Nucleus accumbens (tissue), 56 donors: Measurements from ENCODE around the gene CPAMD8.

ENCODE experiments used
- DNase-seq, 56 donors: peaks; one replicate each; lab custom pipeline; 2025; lab: John Stamatoyannopoulos, UW

CPAMD8 gene

DNA sequence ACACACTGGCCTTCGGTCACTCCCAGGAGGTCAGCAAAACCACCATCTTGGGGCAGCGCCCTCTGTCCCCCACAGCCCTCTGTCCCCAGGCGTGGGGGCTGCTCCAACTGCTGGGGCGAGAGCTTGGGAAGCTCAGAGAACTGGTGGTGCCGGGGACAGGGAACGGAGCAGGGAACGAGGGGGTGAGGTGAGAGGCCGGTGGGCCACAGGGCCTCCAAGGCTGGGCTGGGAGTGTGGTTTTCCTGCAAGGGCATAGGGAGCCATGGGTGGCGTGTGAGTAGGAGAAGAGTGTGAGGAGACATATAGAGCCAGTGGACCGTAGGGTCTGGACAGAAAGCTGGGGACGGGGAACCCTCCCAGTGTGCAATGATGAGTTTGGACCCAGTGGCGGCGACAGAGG lies 103.7 kb downstream of the CPAMD8 start:
- no peak for DNase-seq

DNA sequence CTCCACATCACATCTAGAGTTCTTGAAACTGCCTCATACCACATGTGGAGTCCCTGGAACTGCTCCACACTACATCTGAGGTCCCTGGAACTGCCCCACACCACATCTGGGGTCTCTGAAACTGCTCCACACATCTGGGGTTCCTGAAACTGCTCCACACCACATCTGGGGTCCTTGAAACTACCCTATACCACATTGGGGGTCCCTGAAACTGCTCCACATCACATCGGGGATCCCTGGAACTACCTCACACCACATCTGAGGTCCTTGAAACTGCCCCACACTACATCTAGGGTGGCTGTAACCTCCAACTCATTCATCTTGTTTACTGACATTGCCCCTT lies 104.0 kb downstream of the CPAMD8 start:
- DNase-seq = no peak

DNA sequence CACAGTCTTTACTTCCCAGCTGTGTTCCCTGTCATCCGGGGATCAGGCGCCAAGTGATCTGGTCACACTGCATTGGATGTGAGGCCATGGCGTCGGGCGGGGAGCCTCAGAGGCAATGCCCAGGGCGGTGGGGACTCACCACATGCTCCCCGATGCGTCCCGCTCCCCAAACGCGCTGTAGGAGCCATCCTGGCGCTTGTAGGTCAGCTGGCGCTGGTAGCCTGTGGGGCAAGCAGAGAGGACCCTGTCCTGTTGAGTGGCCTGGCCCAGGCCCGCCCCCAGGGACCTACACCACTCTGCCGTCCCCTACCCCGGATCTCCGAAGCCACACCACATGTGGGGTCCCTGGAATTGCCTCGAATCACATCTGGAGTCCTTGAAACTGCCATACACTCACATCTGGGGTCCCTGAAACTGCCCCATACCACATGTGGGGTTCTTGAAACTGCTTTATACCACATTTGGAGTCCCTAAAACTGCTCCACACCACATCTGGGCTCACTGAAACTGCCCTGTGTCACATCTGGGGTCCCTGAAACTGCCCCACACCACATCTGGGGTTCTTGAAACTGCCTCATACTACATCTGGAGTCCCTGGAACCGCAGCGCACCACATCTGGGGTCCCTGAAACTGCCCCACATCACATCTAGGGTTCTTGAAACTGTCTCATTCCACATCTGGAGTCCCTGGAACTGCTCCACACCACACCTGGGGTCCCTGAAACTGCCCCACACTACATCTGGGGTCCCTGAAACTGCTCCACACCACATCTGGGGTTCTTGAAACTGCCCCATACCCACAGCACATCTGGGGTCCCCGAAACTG lies 104.6 kb downstream of the CPAMD8 start:
- no peak for DNase-seq

DNA sequence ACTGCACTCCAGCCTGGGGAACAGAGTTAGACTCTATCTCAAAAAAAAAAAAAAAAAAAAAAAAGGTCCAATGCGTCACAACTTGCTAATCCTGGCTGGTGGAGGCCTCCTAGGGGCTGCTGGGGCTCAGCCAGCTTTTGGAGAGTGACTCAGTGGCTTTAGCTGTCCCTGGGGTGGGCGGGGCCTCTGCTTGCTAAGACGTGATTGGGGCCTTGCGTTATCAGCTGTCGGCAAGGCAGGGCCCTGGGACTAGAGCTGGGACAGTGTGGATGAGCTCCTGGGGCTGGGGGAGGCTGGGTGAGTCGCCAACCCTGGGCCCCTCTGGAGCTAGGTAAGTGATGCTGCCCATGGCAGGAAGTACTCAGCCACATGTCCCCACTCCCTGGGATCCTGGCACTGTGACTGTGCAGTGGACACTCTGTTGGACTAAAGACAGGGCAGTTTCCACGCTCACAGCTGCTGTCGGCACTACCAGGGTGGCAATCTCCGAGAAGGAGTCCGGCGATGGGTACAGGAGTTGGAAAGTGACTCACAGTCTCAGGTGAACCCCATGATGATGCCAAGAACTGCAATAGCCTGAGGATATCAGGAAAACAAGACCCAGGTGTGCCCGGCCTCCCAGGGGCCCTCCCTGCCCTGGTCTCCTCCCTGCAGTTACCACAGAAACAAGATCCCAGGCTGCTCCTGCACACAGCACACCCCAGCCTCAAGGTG lies 105.6 kb downstream of the CPAMD8 start:
- DNase-seq = no peak

DNA sequence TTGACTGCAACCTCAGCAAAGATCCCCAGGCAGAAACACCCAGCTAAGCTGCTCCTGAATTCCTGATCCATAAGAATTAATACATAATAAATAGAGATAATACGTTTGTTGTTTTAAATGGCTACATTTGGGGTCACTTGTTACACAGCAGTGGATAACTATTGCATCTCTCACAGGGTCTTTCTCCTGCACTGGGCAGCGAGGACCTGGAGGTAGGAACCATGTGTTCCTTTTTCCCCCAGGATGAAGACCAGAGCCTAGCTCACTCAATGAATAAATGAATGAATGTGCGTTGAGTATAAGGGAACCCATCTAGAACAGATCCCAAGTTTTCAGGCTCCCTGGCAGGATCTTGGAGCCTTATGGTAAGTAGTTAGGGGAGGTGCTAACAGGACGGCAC lies 107.1 kb downstream of the CPAMD8 start:
- DNase-seq = no peak

DNA sequence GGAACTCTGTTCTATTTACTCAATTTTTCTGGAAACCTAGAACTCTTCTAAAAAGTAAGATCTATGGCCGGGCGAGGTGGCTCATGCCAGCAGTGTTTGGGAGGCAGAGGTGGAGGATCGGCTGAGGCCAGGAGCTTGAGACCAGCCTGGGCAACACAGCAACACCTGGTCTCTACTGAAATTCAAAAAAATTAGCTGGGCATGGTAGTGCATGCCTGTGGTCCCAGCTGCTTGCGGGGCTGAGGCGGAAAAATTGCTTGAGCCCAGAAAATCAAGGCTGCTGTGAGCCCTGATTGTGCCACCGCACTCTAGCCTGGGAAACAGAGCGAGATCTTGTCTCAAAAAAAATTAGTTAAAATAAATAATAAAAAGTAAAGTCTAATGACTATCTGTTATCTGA lies 109.2 kb downstream of the CPAMD8 start:
- no peak for DNase-seq

DNA sequence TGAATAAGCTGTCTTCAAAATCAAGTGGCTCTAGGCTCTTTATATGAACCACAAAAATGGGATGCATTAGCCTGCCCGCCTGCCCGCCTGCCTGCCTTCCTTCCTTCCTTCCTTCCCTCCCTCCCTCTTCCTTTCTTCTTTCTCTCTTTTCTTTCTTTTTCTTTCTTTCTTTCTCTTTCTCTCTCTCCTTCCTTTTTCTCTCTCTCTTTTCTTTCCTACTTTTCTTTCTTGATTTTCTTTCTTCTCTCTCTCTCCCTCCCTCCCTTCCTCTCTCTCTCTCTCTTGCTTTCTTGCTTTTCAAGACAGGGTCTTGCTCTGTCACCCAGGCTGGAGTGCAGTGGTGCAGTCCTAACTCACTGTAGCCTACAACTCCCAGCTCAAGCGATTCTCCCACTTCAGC lies 110.9 kb downstream of the CPAMD8 start:
- DNase-seq = no peak

DNA sequence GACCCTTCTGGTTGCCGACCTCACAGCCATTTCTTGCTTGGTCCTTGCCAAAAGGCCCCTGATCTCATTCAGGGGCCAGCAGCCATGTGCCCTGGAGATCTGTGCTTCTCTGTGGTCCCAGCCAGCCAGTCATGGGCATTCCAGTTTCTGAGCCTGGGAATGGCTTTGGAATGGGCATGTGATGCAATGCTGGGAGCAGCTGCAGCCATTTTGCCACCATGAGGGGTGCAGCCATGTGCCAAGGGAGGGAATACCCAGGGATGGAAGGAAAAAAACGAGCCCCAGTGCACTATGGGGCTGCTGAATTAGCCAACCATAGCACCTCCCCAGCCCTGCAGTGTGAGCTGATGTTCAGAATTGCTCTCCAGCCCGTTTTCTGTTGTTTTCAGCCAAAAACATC lies 111.5 kb downstream of the CPAMD8 start:
- no peak for DNase-seq

DNA sequence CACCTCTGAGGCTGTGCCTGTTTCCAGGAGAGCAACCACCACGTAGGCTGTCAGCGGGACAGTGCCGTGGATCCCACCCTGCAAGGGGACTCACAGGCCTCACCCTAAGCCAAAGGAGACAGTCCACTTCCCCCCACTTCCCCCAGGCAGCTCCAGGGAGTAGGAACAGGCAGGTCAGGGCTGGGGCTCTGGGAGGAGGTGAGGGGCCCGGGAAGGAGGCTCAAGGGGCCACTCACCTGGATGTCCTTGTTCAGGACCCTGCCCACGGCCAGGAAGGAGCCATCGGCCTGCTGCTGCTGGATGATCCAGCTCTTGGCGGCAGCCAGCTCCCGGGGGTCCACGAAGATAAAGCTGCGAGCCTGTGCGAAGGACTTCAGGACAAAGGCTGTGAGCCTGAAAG lies 112.2 kb downstream of the CPAMD8 start:
- DNase-seq = no peak

DNA sequence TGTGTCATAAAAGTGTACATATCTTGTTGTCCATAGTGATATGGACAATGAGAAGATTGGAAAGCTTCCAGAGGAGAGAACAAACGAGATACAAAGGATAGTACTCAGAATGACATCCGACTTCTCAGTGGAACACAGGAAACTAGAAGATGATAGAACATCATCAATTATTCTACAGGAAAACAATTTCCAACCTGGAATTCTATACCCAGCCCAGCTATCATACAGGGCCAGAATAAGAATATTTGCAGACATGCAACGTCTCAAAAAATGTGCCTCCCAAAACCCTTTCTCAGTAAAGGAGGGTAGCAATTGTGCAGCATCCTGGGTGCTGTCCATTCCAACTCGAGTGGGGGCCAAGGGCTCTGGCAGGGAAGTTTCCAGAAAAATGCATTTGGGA lies 113.8 kb downstream of the CPAMD8 start:
- no peak for DNase-seq

DNA sequence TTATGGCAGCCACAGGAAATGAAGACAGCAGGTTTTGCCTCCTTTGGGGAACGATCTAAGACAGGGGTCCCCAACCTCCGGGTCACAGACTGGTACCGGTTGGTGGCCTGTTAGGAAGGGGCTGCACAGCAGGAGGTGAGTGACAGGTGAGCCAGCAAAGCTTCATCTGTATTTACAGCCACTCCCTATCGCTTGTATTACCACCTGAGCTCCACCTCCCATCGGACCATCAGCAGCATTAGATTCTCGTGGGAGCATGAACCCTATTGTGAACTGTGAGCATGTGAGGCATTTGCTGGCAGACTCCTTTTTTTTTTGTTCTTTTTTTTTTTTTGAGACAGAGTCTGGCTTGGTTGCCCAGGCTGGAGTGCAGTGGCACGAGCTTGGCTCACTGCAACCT lies 115.6 kb downstream of the CPAMD8 start:
- no peak for DNase-seq

DNA sequence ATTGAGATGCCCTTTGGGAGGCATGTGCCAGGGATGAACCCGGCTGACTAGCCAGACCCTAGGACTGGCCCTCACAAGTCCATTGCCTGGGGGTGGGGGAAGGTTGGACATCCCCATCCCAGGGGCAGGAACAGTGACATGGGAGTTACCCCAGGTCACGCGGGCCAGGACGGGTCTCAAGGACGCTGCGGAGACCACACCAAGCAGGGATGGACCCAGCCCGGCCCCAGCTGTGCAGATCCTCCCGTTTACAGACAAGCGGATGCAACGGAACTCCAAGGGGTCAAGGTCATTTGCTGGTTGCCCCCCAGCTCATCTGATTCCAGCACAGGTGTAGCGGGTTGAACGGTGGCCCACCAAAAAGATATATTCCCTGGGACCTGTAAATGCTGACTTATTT lies 117.9 kb downstream of the CPAMD8 start:
- no peak for DNase-seq

DNA sequence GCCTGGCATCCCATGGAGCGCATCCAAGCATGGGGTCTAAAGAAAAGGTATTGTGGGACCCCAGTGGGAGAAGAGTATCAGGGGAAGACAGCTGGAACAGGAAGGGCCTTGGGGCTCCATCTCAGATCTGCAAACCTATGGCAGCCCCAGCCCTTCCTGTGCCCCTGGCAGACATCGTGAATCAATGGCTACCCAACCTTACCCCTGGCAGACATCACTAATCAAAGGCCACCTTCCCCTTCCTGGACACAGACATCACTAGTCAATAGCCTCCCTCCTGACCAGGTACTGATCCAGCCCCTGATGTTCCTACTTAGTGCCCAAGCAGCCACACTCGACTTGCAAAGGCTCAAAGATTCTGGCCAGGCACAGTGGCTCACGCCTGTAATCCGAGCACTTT lies 122.0 kb downstream of the CPAMD8 start:
- no peak for DNase-seq

DNA sequence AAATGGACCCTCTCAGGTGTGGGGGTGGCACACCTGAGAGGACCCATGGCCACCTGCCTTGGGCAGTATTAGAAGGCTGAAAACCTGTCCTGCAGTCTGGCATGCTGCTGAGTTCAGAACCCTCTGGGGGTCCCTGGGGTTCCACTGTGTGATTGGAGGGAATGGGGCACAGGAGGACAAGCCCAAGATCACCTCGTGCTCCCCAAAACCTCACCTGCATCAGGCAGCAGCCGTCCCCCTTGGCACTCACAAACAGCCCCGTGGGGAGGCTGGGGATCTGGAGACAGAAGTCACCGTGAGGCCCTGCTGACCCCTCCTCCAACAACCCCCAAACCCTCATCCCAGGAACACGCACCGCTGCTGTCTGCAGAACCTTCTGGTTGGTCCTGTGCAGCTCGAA lies 123.3 kb downstream of the CPAMD8 start:
- no peak for DNase-seq

DNA sequence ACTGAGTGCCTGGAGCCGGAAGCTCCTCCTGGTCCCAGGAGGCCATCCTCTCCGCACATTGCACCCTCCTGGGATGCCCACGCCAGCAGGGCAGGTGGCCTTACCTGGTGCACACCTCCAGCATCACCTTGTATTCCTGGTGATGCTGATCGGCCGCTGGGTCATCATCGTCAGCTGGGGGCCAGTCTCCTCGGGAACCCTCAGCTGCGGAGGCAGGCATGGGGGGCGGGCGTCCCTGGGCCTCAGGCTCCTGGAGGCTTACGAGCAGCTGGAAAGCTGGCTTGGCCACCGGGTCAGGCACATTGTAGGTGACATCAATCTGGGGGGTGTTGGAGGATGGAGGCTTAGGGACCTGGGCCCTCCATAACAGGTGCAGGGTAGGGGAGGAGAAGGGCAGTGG lies 124.1 kb downstream of the CPAMD8 start:
- DNase-seq = no peak

DNA sequence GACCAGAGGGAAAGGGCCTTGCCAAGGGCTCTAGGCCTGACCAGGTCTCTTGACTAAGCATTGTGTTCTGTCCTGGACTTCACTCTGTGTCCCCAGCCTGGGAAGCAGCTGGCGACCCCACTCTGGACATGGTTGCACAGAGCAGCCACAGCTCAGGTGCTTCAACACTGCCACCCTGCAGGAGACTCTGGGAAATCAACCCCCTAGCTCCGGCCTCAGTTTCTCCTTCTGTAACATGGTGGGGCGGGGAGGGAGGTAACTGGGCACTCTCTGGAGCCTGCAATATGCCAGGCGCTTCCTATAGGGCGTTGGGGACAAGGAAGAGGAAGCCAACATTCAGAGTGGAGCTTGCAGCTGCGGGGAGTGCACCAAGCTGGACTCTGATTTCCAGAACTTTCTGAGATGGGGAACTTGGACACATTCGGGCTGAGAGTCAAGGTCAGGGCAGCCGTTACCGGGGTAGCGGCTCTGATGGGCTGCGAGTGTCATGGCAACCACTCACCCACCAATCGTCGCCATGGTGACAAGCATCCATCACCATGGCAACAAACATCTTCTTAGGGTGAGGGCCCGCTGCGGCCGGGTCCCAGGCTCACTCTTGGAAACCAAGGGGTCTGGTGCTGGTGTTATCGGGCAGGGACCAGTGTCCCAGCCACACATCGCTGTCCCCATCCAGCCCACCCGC lies 125.0 kb downstream of the CPAMD8 start:
- peak in 20 of 56 donors; percentile 6 to 69 (median 22) for DNase-seq

DNA sequence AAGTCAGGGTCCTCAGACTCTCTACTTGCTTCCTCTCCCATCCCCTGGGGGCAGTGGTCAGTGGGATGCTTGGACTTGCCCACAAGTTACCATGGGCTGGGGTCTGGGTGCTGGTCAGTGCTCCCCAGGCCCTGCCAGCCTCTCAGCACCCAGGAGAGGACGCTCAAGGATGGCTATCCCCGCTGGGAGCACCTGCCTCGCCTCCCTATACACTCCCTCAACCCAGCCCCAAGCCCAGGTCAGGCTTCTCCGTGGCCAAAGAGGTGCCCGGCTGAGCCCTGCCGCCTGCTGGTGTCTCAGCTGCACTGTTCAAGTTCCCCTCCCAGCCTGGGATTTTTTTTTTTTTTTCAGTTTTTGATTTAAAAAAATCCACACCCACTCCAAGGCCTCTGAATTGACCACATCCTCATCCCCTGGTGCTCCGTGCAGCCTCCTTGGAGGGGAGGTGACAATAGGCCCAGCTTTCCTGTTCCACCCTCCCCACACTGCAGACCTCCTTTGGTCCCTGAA lies 127.0 kb downstream of the CPAMD8 start:
- DNase-seq = no peak

DNA sequence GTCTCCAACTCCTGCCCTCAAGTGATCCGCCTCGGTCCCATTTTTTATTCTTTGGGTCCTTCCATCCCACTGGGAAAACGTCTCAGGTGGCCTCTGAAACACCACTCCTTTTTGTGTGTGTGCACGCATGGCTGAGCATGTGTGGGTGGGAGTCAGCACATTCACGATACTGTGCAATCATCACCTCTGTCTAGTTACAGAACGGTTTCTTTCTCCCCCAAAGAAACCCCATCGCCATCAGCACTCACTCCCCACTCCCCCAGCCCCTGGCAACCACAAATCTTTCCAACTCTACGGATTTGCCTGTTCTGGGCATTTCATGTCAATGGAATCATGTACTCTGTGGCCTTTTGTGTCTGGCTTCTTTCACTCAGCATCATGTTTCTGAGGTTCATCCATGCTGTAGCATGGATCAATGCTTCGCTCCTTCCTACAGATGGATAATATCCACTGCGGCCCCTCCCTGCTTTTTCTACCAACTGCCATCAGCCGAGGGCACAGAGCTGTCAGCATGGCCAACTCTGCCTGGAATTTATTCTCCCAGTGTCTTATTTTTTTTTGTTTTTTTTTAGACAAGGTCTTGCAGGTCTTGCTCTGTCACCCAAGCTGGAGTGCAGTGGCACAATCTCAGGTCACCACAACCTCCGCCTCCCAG lies 128.1 kb downstream of the CPAMD8 start:
- DNase-seq = no peak

DNA sequence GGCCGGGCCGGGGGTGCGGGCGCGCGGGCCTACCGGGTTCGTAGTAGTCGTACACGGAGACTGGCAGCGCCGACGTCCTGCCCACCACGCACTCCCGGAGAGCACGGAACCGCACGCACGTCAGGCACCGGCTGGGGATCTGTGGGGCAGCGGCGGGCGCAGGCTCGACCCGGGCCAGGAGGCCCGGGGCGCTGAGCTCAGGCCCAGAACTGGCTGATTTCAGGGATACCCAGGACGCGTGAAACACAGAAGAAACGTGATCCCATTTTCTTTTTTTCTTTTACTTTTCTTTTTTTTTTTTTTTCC lies 128.8 kb downstream of the CPAMD8 start:
- no peak for DNase-seq

DNA sequence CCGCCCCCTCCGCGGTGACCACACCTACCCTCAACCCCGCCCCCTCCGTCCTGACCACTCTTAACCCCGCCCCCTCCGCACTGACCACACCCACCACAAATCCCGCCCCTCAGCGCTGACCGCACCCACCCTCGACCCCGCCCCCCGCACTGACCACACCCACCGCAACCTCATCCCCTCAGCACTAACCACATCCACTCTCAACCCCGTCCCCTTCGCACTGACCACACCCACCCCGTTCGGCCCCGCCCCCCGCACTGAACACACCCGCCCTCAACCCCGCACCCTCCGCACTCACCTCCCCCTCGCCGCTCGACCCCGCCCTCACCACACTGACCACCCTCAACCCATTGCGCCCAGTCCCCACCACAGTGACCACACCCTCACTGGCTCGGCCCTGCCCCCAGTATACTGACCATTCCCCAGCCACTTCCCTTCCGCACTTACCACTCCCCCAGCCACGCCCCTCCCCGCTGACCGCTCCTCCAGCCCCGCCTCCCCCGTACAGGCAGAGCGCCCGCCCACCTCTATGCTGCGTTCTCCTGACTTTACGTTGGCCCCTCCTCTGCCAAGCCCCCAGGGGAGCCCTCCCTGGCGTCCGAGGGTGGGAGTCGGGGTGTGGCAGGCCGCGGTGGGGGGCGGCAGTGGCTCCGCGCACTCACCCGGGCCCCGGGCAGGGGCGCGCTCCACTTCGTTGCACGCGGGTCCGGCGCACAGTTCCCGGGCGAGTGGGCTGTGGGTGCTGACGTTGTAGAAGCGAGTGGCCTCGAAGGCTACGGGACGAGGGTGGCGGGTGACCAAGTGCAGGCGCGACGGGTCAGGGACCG lies 129.4 kb downstream of the CPAMD8 start:
- peak in 47 of 56 donors; percentile 4 to 84 (median 53) for DNase-seq
